ENCODE data around the gene PDE3B. TPM values are rescaled to one million over a fixed set of nuclear protein-coding genes. Genes with fewer than 3 reads are reported as not detected.

Gene PDE3B
- total and polyA plus RNA-seq, 2 of the 8 experiments (the other 6 are each of a cell fraction or from before 2014, with no cell fraction given): 2.7 to 10.9 TPM

- no peak for FAIRE-seq
These were observed 230.0 kb downstream of the PDE3B start for GRCh38 chr11:14873632-14874031.

More at GRCh38 chr11:14873632-14874031, 230.0 kb downstream of the PDE3B start:
- Histone ChIP-seq H3K18ac (ENCODE audit: extremely low read depth, low read length) (no peak overlapping the region), H3K4me3 (ENCODE audit: extremely low read depth in 1 of 4, insufficient read depth in 2 of 4, low read depth in 3 of 4, low read length in 4 of 4) (no peak overlapping the region), H2BK20ac (ENCODE audit: low read length) (no peak overlapping the region), H3K36me3 (ENCODE audit: control insufficient read depth in 2 of 4, insufficient read depth in 4 of 4, low read length in 3 of 4) (peaks cover 0 to 4% (median 3%) of the 10 kb centered on the region in 4 experiments; a peak in 4 of 8 replicates), H2BK120ac (replicated peaks; ENCODE audit: low read depth, low read length) (no peak overlapping the region), H3K79me2 (ENCODE audit: control insufficient read depth in 1 of 2, insufficient read depth in 2 of 2, low read length in 2 of 2) (no peaks in the 10 kb centered on the region), H3K9ac (replicated peaks in 1 of 4; ENCODE audit: extremely low read depth in 1 of 4, low read depth in 3 of 4, low read length in 3 of 4) (no peak overlapping the region), H2AK5ac (ENCODE audit: low read depth, low read length) (no peak overlapping the region), H3K23me2 (ENCODE audit: low read depth, low read length) (no peaks in the 10 kb centered on the region), H4K8ac (ENCODE audit: extremely low read depth, insufficient read depth, low read length) (no peak overlapping the region), H3K4ac (replicated peaks; ENCODE audit: insufficient read length, low read depth, low read length) (no peak overlapping the region), H2BK5ac (ENCODE audit: low read depth, low read length) (no peak overlapping the region), H3K79me1 (ENCODE audit: low read depth, low read length) (no peaks in the 10 kb centered on the region), H3K4me1 (replicated peaks in 1 of 4; ENCODE audit: control insufficient read depth in 3 of 4, insufficient read depth in 4 of 4, low read length in 3 of 4) (no peaks in the 10 kb centered on the region), H2BK12ac (ENCODE audit: low read depth, low read length) (no peak overlapping the region), H3K4me2 (ENCODE audit: insufficient read depth in 1 of 2, low read depth in 2 of 2, low read length in 2 of 2) (no peak overlapping the region), H3K9me3 (ENCODE audit: insufficient read depth in 2 of 2, low read depth in 1 of 2, low read length in 1 of 2) (no peaks in the 10 kb centered on the region), H4K91ac (replicated peaks; ENCODE audit: insufficient read length, low read length) (no peak overlapping the region), H4K20me1 (replicated peaks in 1 of 2; ENCODE audit: control insufficient read depth in 1 of 2, insufficient read depth in 2 of 2, low read length in 2 of 2) (no peaks in the 10 kb centered on the region), H2BK15ac (ENCODE audit: low read length) (no peak overlapping the region), H3K14ac (ENCODE audit: insufficient read length) (no peak overlapping the region), H4K5ac (ENCODE audit: insufficient read length, low read depth, low read length) (no peak overlapping the region), H2AFZ (ENCODE audit: low read length) (no peak overlapping the region), H3K56ac (replicated peaks; ENCODE audit: insufficient read length, low read depth, low read length) (no peak overlapping the region), H3K27me3 (replicated peaks in 1 of 4; ENCODE audit: control insufficient read depth in 3 of 4, extremely low read depth in 1 of 4, insufficient read depth in 3 of 4, low read length in 3 of 4) (no peaks in the 10 kb centered on the region; a peak in 1 of 7 replicates), H3K23ac (ENCODE audit: insufficient read length) (no peak overlapping the region), H3K27ac (ENCODE audit: low read depth, low read length) (no peak overlapping the region)
- DNase-seq (ENCODE audit: low read depth in 1 of 2, low spot score in 2 of 2): no peak
- WGBS, 2 experiments (ENCODE audit: extremely low coverage in 1 of 2, insufficient coverage in 1 of 2, insufficient read length in 1 of 2, insufficient replicate concordance in 2 of 2, low coverage in 1 of 2, low lambda C conversion rate in 2 of 2, missing lambda C conversion rate in 1 of 2): 94% methylated on average over 4 of the region's 4 CpGs; no CpG with 5 or more reads in 1 of the 2 experiments
- ChIA-PET POLR2A (ENCODE audit: partially characterized antibody) (no interaction called here), CTCF (ENCODE audit: partially characterized antibody) (no interaction called here)
- TF ChIP-seq ATF2 (IDR thresholded peaks at IDR 0.05; ENCODE audit: low read length): no peak
- TF ChIP-seq CBX8 (IDR thresholded peaks at IDR 0.05; ENCODE audit: borderline replicate concordance, low read depth, low read length): no peak
- TF ChIP-seq TBP (IDR thresholded peaks at IDR 0.05; ENCODE audit: low read depth, low read length): no peak
- no peak for TF ChIP-seq SAP30 (IDR thresholded peaks at IDR 0.05; ENCODE audit: insufficient read depth, insufficient replicate concordance, low read length)
- TF ChIP-seq CHD1 (IDR thresholded peaks at IDR 0.05; ENCODE audit: low read depth, low read length): no peak
- no peak for TF ChIP-seq HDAC6 (IDR thresholded peaks at IDR 0.05; ENCODE audit: low read depth, low read length)
- no peak for TF ChIP-seq KDM4A (IDR thresholded peaks at IDR 0.05; ENCODE audit: low read depth, low read length, severe bottlenecking)
- TF ChIP-seq, protein P1, sequence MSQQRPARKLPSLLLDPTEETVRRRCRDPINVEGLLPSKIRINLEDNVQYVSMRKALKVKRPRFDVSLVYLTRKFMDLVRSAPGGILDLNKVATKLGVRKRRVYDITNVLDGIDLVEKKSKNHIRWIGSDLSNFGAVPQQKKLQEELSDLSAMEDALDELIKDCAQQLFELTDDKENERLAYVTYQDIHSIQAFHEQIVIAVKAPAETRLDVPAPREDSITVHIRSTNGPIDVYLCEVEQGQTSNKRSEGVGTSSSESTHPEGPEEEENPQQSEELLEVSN (IDR thresholded peaks at IDR 0.05): no peak
- TF ChIP-seq TAF7 (optimal IDR thresholded peaks at IDR 0.05; ENCODE audit: borderline replicate concordance, low read depth, low read length): no peak
- TF ChIP-seq CTBP2 (IDR thresholded peaks at IDR 0.05; ENCODE audit: borderline replicate concordance, insufficient read depth, insufficient read length, low read length): no peak
- no peak for TF ChIP-seq GABPA (IDR thresholded peaks at IDR 0.05; ENCODE audit: borderline replicate concordance, insufficient read depth, low read length)
- TF ChIP-seq CHD2 (IDR thresholded peaks at IDR 0.05; ENCODE audit: low read length): no peak

Measured in H1 (cell line).